Activated T-cell treated with anti-CD3 and anti-CD28 coated beads, Interleukin-2, amount 50 U/mL, for 24 hours (primary cell): Measurements from ENCODE around the gene PTK7.

Experiments
- DNase-seq: peaks from one replicate; pipeline ENCODE4 v3.0.0-alpha.2; 2020
- H3K27ac Mint-ChIP-seq: 2 replicates; pipeline ENCODE4 v1.8.0; 2020; ENCODE audit warnings: mild to moderate bottlenecking, mixed read lengths
- H3K27me3 Mint-ChIP-seq: 2 replicates; pipeline ENCODE4 v1.8.0; 2020; ENCODE audit warnings: mixed read lengths
- H3K36me3 Mint-ChIP-seq: 2 replicates; pipeline ENCODE4 v1.8.0; 2020; ENCODE audit warnings: low read depth, mixed read lengths
- H3K4me1 Mint-ChIP-seq: 2 replicates; pipeline ENCODE4 v1.8.0; 2020; ENCODE audit warnings: low read depth, mixed read lengths
- H3K4me3 Mint-ChIP-seq: 2 replicates; pipeline ENCODE4 v1.8.0; 2020; ENCODE audit warnings: mild to moderate bottlenecking, moderate library complexity, mixed read lengths
- H3K9me3 Mint-ChIP-seq: 2 replicates; pipeline ENCODE4 v1.8.0; 2020; ENCODE audit warnings: mixed read lengths

PTK7 gene

DNA sequence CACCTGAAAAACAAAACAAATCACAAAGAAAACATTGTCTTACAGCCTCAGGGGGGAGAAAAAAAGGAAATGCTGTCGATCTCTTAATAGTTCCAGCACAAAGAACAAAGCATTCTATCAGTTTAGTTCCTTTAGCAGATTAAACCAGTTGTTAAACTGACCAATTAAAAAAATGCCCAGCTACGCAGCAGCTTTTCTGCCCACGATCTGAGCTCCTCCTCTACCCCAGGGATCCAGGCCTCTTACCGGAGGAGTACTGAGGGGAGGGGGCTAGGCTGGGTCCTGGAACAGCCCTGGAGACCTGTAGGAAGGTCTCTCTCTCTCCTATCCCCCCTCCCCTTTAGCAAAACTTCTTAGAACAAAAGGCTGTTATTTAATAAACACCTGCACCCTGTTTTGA, 13.4 kb downstream of the PTK7 start:
- no peak overlapping the region for H3K27ac Mint-ChIP-seq
- H3K27me3 Mint-ChIP-seq = no peaks in the 10 kb centered on the region
- DNase-seq = no peak
- H3K36me3 Mint-ChIP-seq = no peaks in the 10 kb centered on the region
- no peaks in the 10 kb centered on the region for H3K9me3 Mint-ChIP-seq
- peaks cover 16% of the 10 kb centered on the region for H3K4me1 Mint-ChIP-seq
- H3K4me3 Mint-ChIP-seq = no peak overlapping the region

DNA sequence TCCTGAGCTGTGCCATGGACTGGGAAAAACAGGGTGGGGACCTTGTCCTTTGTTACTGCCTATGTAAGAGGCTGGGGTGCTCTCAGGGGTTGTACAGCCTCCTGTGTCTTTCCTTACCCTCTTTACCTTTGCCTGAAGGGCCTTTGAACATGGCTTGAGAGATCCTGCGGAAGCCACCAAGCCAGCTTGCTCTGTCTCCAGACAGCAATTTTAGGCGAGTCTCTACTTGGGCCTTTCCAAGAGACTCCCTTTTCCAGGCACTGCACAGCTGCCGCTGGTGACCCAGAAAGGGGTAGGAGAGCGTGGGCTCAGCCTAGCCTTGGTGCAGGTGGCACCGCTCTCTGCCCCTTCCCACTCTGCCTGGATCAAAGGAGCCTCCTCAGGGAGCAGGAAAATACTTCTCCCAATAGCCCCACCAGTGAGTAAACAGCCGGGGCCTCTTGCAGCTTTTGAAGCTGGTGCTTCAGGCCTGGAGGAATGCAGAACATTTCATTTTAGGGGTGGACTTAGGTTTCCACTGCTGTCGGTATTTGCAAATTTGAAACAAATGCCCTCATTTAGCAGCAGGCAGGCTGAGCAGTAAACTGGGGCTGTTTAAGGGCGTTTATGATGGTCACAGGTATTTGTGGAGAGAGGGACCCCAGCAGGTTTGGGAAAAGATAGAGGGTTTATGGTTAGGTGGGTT, 13.9 kb downstream of the PTK7 start:
- H3K4me1 Mint-ChIP-seq = peaks cover 16% of the 10 kb centered on the region
- H3K27me3 Mint-ChIP-seq = no peaks in the 10 kb centered on the region
- H3K4me3 Mint-ChIP-seq = no peak overlapping the region
- no peak overlapping the region for H3K27ac Mint-ChIP-seq
- no peak for DNase-seq
- H3K9me3 Mint-ChIP-seq = no peaks in the 10 kb centered on the region
- no peaks in the 10 kb centered on the region for H3K36me3 Mint-ChIP-seq

DNA sequence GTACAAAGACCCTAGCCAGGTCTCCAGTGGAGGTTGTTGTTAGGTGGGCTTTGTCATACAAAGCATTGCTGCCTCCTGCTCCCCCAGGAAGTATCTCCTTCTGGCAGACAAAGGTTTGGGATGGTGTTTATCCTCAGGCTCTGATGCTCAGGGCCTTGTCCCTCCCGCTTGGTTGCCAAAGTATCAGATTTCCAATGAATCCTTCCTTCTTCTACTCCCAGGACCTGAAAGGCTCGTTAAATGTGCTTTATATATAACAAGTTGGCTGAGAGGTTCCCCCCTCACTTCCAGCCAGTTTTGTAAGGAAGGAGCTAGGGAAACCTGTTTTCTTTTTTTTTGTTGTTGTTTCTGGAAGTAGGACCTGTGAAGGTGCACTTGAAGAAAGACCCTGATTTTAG, 14.4 kb downstream of the PTK7 start:
- H3K27me3 Mint-ChIP-seq = no peaks in the 10 kb centered on the region
- no peak overlapping the region for H3K4me3 Mint-ChIP-seq
- no peak overlapping the region for H3K27ac Mint-ChIP-seq
- peaks cover 16% of the 10 kb centered on the region for H3K4me1 Mint-ChIP-seq
- H3K36me3 Mint-ChIP-seq = no peaks in the 10 kb centered on the region
- no peaks in the 10 kb centered on the region for H3K9me3 Mint-ChIP-seq
- DNase-seq = no peak

DNA sequence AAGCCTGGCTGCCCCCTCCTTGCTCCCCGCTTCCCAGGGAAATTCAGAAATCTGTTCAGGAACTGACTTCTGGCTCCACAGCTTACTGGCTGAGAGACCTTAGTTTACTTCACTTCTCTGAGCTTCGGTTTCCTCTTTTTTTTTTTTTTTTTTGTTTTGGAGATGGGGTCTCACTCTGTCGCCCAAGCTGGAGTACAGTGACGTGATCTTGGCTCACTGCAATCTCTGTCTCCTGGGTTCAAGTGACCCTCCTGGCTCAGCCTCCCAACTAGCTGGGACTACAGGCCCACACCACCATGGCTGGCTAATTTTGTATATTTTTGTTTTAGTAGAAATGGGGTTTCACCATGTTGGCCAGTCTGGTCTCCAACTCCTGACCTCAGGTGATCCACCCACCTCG, 14.9 kb downstream of the PTK7 start:
- peaks cover 15% of the 10 kb centered on the region for H3K4me1 Mint-ChIP-seq
- H3K27me3 Mint-ChIP-seq = no peaks in the 10 kb centered on the region
- no peak for DNase-seq
- no peaks in the 10 kb centered on the region for H3K9me3 Mint-ChIP-seq
- no peak overlapping the region for H3K27ac Mint-ChIP-seq
- no peaks in the 10 kb centered on the region for H3K36me3 Mint-ChIP-seq
- H3K4me3 Mint-ChIP-seq = no peak overlapping the region

DNA sequence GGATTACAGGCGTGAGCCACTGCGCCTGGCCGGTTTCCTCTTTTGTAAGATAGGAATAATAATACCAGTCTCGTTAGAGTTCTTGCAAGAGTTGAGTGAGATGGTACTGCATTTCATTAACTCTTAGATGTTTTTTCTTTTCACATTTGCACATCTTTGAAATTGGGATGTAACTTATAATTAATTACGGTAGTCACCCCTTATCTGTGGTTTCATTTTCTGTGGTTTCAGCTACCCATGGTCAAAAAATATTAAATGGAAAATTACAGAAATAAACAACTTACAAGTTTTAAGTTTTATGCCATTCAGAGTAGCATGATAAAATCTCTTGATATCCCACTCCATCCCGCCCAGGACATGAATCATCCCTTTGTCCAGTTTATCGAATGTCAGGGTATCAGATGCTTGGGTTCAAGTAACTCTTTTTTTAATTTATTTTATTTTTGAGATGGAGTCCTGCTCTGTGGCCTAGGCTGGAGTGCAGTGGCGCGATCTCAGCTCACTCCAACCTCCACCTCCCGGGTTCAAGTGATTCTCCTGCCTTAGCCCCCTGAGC, 15.4 kb downstream of the PTK7 start:
- H3K4me3 Mint-ChIP-seq = no peak overlapping the region
- H3K9me3 Mint-ChIP-seq = no peaks in the 10 kb centered on the region
- no peaks in the 10 kb centered on the region for H3K27me3 Mint-ChIP-seq
- H3K27ac Mint-ChIP-seq = no peak overlapping the region
- no peaks in the 10 kb centered on the region for H3K36me3 Mint-ChIP-seq
- H3K4me1 Mint-ChIP-seq = peaks cover 11% of the 10 kb centered on the region
- DNase-seq = no peak

DNA sequence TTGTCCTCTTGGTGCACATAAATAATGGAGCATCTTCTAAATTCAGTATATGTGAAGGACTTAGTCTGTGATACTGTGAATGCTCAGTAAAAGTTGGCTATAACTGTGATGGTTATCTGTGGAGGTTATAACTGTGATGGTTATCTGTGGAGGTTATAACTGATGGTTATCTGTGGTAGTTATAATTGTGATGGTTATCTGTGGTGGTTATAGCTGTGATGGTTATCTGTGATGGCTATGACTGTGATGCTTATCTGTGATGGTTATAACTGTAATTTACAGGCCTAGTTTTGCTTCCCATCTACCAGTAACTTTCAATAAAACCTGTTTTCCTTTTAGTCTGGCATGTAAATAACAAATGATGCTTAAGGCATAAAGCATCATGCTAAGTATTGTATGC, 16.5 kb downstream of the PTK7 start:
- Mint-ChIP-seq H3K36me3 (no peaks in the 10 kb centered on the region), H3K27me3 (no peaks in the 10 kb centered on the region), H3K9me3 (no peaks in the 10 kb centered on the region), H3K4me3 (no peak overlapping the region), H3K4me1 (peaks cover 10% of the 10 kb centered on the region), H3K27ac (no peak overlapping the region)
- DNase-seq = no peak

DNA sequence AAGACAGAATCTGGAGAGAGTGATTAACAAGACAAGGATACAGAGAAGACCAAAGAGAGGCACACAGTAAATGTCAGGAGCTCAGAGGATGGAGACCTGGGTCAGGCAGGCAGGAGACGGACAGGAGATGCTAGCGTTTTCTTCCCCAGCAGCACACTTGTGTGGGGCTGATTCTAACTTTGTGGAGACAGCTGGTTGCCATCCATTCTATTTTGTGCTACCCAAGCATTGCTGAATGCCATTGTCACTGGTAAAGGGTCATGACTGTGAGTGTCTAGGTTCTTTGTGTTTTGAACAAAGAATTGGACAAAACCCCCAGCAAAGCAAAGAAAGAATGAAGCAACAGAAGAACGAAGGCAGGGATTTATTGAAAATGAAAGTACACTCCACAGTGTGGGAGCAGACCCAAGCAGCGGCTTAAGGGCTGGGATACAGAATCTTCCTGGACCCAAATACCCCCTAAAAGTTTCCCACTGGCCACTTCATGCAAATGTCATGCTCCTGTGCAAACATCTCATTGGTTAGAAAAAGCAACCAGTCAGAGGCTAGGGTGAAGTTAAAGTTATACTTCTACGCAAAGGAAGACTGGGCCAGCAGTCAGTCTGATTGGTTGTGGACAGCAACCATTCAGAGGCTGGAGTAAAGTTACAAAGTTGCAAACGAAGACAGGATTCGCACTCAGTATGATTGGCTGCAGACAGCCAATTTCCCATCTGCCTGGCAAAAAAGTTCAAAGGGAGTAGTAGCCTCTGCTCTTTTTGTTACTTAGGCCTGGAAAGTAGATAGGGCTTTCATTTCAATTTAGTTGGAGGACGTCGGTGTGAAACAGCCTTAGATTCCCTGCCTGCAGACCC, 17.5 kb downstream of the PTK7 start:
- Mint-ChIP-seq H3K27me3 (no peaks in the 10 kb centered on the region), H3K4me3 (no peak overlapping the region), H3K4me1 (peaks cover 10% of the 10 kb centered on the region), H3K36me3 (no peaks in the 10 kb centered on the region), H3K9me3 (no peaks in the 10 kb centered on the region), H3K27ac (no peak overlapping the region)
- no peak for DNase-seq

DNA sequence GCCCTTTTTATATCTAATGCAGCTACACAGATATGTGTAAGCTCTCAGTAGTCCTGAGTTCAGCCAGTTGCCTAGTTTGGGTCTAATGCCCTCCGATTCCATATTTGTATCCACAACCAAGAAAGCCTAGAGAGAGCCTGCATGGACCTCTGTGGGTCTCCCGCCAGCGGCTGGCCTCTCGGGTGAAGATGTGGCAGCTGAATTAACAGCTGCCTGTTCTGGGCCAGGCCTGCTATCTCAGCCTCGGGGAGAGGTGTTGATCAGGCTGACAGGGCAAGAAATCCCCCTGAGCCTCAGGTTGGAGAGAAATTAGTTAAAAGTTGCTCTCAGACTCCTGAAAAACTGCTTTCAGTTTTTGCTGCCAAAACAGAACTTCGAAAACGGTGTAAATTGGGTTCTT, 19.8 kb downstream of the PTK7 start:
- H3K4me3 Mint-ChIP-seq = no peak overlapping the region
- H3K4me1 Mint-ChIP-seq = peaks cover 10% of the 10 kb centered on the region
- no peaks in the 10 kb centered on the region for H3K27me3 Mint-ChIP-seq
- DNase-seq = no peak
- no peaks in the 10 kb centered on the region for H3K36me3 Mint-ChIP-seq
- no peaks in the 10 kb centered on the region for H3K9me3 Mint-ChIP-seq
- no peak overlapping the region for H3K27ac Mint-ChIP-seq

DNA sequence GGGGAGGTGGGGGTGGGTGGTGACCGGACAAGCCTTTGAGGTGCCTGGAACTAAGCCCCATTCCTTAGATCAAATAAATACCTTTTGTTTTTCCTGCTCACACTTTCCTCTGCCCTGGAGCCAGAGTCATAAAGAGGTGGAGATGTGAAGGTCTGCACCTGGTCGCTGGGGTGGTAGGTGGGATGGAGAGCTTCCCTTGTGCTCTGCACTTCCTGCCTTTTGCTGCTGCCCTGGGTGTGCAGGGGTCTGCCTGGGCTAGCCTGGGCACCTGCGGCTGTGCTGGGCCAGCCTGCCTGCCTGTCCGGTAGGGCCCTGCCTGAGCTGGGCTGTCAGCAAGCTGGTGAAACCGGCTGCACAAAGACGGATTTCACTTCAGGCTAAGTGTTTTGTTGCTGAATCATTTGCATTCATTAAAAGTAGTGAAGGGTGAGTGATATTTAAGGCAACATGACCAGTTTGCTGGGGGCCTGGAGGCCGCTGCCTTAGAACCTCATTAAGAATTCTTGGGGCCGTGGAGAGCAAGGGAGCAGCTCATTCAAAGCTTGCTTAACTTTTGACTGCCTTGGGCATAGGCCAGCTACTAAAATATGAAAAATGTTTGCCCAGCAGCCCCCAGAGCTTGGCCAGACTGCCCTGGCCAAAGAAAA, 20.5 kb downstream of the PTK7 start:
- Mint-ChIP-seq H3K4me3 (no peak overlapping the region), H3K27ac (no peak overlapping the region), H3K36me3 (no peaks in the 10 kb centered on the region), H3K4me1 (peaks cover 10% of the 10 kb centered on the region), H3K9me3 (no peaks in the 10 kb centered on the region), H3K27me3 (no peaks in the 10 kb centered on the region)
- DNase-seq = no peak

DNA sequence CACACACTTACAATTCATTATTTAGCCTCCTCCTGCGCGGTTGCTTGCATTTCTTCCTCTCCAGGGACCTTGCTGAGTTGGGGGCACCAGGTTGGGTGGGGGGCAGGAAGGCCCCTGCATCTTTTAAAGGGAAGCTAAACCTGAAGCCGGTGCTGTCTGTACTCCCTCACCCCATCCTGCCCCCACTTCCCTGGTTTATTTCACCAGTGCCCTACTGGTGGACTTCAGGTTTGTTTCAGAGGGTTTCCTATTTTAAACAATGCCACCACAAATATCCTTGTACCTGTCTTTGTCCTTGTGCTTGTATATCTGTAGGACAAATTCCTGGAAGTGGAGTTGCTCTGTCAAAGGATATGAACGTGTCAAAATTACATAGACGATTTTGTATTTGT, 21.0 kb downstream of the PTK7 start:
- Mint-ChIP-seq H3K27me3 (no peaks in the 10 kb centered on the region), H3K27ac (no peak overlapping the region), H3K4me1 (peaks cover 10% of the 10 kb centered on the region), H3K36me3 (no peaks in the 10 kb centered on the region), H3K9me3 (no peaks in the 10 kb centered on the region), H3K4me3 (no peak overlapping the region)
- no peak for DNase-seq

DNA sequence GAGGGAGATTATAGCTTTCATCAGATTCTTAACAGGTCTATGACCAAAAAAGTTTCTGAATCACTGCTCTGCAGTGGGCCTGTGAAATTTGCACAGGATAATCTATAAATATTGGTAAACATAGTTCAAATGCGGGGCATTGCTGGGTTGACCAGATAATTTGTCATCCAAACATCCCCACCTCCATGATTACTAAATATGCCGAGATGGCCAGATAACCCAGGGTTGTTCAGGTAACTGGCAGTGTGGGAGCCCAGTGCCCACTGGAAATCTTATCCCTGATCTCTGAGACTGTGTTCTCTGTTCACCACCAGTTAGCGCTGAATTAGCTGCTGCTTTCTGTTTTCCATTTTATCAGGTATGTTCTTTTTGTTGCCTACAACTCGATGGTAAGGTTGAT, 21.4 kb downstream of the PTK7 start:
- Mint-ChIP-seq H3K36me3 (no peaks in the 10 kb centered on the region), H3K27me3 (no peaks in the 10 kb centered on the region), H3K27ac (no peak overlapping the region), H3K9me3 (no peaks in the 10 kb centered on the region), H3K4me3 (no peak overlapping the region), H3K4me1 (peaks cover 10% of the 10 kb centered on the region)
- DNase-seq = no peak

DNA sequence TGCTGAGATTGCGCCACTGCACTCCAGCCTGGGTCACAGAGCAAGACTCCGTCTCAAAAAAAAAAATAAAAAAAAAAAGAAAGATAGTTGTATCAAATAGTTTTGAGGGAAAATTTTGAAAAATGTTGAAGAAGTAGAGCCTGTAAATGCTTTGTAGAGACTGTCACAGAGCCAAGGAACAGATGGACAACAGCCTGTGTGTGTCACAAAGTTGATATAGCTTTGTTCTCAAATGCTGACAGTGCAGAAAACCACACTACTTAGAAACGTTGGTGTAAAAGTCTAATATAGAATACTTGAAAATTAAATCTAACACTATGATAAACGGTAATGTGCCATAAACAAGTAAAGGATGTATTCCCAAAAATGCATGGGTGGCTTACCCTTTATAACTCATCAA, 25.4 kb downstream of the PTK7 start:
- H3K27me3 Mint-ChIP-seq = no peaks in the 10 kb centered on the region
- no peak overlapping the region for H3K27ac Mint-ChIP-seq
- no peak overlapping the region for H3K4me3 Mint-ChIP-seq
- no peaks in the 10 kb centered on the region for H3K4me1 Mint-ChIP-seq
- DNase-seq = no peak
- no peaks in the 10 kb centered on the region for H3K9me3 Mint-ChIP-seq
- no peaks in the 10 kb centered on the region for H3K36me3 Mint-ChIP-seq

DNA sequence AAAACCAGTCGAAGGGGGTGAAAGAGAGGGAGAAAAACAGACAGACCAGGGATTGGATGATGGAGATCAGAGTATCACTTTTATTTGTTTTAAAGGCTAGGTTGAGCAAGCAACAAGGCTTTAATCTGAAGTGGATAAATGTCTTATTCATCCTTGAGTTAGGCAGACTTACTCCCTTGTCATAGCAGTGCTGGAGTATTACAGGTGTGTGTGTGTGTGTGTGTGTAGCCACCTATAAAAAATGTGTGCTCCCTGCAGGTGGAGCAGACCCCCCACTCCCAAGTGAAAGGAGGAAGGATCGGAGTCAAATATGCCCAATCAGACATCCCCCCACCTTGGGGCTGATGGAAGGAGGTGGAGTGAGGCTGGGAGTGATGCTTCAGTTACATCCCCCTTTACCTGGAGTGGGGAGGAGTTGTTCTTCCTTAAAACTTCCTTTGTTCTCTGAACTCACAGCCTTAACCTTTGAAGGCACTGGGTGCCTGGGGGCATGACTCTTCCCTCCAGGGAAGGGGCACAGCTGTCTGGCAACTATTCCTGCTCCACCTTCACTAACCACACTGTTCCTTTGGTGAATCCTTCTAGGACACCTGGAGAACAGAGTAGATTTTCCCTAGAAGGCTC, 27.3 kb downstream of the PTK7 start:
- Mint-ChIP-seq H3K4me1 (no peaks in the 10 kb centered on the region), H3K27ac (no peak overlapping the region), H3K4me3 (no peak overlapping the region), H3K27me3 (no peaks in the 10 kb centered on the region), H3K9me3 (no peaks in the 10 kb centered on the region), H3K36me3 (no peaks in the 10 kb centered on the region)
- DNase-seq = no peak

DNA sequence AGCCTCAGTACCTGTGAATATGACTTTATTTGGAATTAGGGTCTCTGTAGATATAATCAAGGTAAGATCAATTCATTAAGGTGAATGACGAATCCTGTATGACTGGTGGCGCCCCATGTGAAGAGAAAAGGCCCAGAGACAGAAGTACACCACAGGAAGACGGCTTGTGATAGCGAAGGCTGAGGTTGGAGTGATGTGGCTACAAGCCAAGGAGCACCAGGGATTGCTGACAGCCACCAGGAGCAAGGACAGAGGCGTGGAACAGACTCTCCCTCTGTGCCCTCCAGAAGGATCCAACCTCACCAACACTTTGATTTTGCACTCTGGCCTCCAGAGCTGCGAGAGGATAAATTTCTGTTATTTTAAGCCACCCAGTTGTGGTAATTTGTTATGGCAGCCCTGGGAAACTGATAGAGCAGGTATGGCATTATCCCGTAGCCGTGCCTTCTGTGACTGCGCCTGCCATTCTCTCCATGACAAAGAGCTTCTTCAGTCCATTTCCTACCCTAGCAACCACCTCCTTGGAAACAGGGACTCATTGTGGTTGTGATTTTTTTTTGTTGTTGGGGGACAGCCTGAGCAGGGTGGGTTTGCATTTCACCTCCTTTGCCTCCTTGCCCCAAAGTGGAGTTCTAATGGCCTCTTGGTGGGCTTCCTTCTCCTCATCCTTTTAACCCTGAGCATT, 29.6 kb downstream of the PTK7 start:
- Mint-ChIP-seq H3K27me3 (no peaks in the 10 kb centered on the region), H3K4me3 (no peak overlapping the region), H3K36me3 (no peaks in the 10 kb centered on the region), H3K4me1 (no peaks in the 10 kb centered on the region), H3K9me3 (no peaks in the 10 kb centered on the region), H3K27ac (no peak overlapping the region)
- DNase-seq = no peak
